HepG2 (cell line): ENCODE results near the gene ZNF554. TPM values are rescaled to one million over a fixed set of nuclear protein-coding genes. Genes with fewer than 3 reads are reported as not detected.

Experiments
- EP300 ChIP-seq, 3 experiments: sonication (generic) in 1 of 3; formaldehyde crosslinking in 1 of 3; IDR thresholded peaks; 2 replicates each; pipeline versions ENCODE4 v1.5.1 to v1.6.1; 2011 to 2020; ENCODE audit warnings: low read depth in 2 of 3, low read length in 2 of 3, borderline replicate concordance in 1 of 3, improper control_type of control experiment in 1 of 3, mild to moderate bottlenecking in 1 of 3, missing genetic modification reagents in 1 of 3, moderate library complexity in 1 of 3
- HCFC1 ChIP-seq: fragments of 150-350 bp; IDR thresholded peaks from 2 replicates; pipeline ENCODE4 v1.6.1; 2014; ENCODE audit warnings: low read depth, low read length
- KAT2B ChIP-seq: fragments of 150-350 bp; IDR thresholded peaks from 2 replicates; pipeline ENCODE4 v1.6.1; 2014; ENCODE audit warnings: low read depth, low read length, borderline replicate concordance
- KDM1A ChIP-seq: IDR thresholded peaks from 2 replicates; pipeline ENCODE4 v1.6.1; 2016; ENCODE audit warnings: missing compliant biosample characterization
- RBFOX2 ChIP-seq: fragments of 200-400 bp; formaldehyde crosslinking; IDR thresholded peaks from 2 replicates; pipeline ENCODE4 v1.6.1; 2017; ENCODE audit warnings: low read depth, mild to moderate bottlenecking, low read length
- SP4 ChIP-seq: sonication (generic); formaldehyde crosslinking; IDR thresholded peaks from 2 replicates; pipeline ENCODE4 v1.8.1; 2023; ENCODE audit warnings: mild to moderate bottlenecking, missing genetic modification reagents
- SRSF9 ChIP-seq: fragments of 200-400 bp; formaldehyde crosslinking; IDR thresholded peaks from 2 replicates; pipeline ENCODE4 v1.6.1; 2018; ENCODE audit warnings: borderline replicate concordance, mild to moderate bottlenecking, low read depth, low read length; ENCODE audit not compliant: insufficient read depth, poor library complexity, severe bottlenecking
- TBP ChIP-seq: sonication (generic); formaldehyde crosslinking; IDR thresholded peaks from 2 replicates; pipeline ENCODE4 v1.5.0; 2020; ENCODE audit warnings: missing genetic modification reagents
- THAP11 ChIP-seq: IDR thresholded peaks from 2 replicates; pipeline ENCODE4 v1.6.1; 2016; ENCODE audit warnings: missing biosample characterization, missing genetic modification reagents
- ZC3H4 ChIP-seq: sonication (generic); formaldehyde crosslinking; IDR thresholded peaks from 2 replicates; pipeline ENCODE4 v1.4.0; 2020; ENCODE audit warnings: missing genetic modification reagents, borderline replicate concordance
- ZFP1 ChIP-seq: IDR thresholded peaks from 2 replicates; pipeline ENCODE4 v1.6.1; 2016
- ZNF101 ChIP-seq: sonication (generic); formaldehyde crosslinking; IDR thresholded peaks from 2 replicates; pipeline ENCODE4 v1.4.0; 2020; ENCODE audit warnings: mild to moderate bottlenecking, low read depth, missing genetic modification reagents, borderline replicate concordance
- ZNF451 ChIP-seq: sonication (generic); formaldehyde crosslinking; IDR thresholded peaks from 2 replicates; pipeline ENCODE4 v1.5.0; 2020; ENCODE audit warnings: mild to moderate bottlenecking, missing genetic modification reagents
- ZNF619 ChIP-seq: sonication (generic); formaldehyde crosslinking; IDR thresholded peaks from 2 replicates; pipeline ENCODE4 v1.4.0; 2020; ENCODE audit warnings: mild to moderate bottlenecking, missing genetic modification reagents
- ZNF629 ChIP-seq: sonication (generic); formaldehyde crosslinking; conservative IDR thresholded peaks from 2 replicates; pipeline ENCODE4 v1.5.0; 2020; ENCODE audit warnings: missing genetic modification reagents
- ZSCAN29 ChIP-seq: sonication (generic); formaldehyde crosslinking; conservative IDR thresholded peaks from 2 replicates; pipeline ENCODE4 v1.4.0; 2020; ENCODE audit warnings: mild to moderate bottlenecking, missing genetic modification reagents
- polyA plus RNA-seq, 8 experiments: library from polyadenylated mRNA; depleted of rRNA in 3 of 8; stranded (reverse) in 7 of 8; unstranded in 1 of 8; fragments of >200 nt; fragmentation: Illumina TruSeq in 4 of 8; extraction: Trizol in 4 of 8; gene quantifications; 2 replicates each; pipeline versions ENCODE4 v1.2.1 to v1.2.3, GENCODE V29; 2011 to 2016; ENCODE audit warnings: low read depth in 4 of 8, missing spikeins in 1 of 8, mixed read lengths in 1 of 8; ENCODE audit not compliant: insufficient read depth in 1 of 8
- total RNA-seq, 5 experiments: library from RNA; depleted of rRNA; stranded (reverse); fragments of >200 nt; fragmentation: Illumina TruSeq; extraction: Trizol; gene quantifications; 2 replicates each; pipeline ENCODE4 v1.2.3, GENCODE V29; 2016; ENCODE audit warnings: low read depth in 1 of 5
- TF ChIP-seq, protein P1 (sequence below): sonication (generic); formaldehyde crosslinking; IDR thresholded peaks from 2 replicates; pipeline ENCODE4 v1.9.0; 2022; ENCODE audit warnings: missing genetic modification reagents, mild to moderate bottlenecking, borderline replicate concordance
- TF ChIP-seq, protein P2 (sequence below): IDR thresholded peaks from 2 replicates; pipeline ENCODE4 v1.6.1; 2016; ENCODE audit warnings: missing biosample characterization, missing genetic modification reagents, low read depth
- TF ChIP-seq, protein P3 (sequence below): sonication (generic); formaldehyde crosslinking; IDR thresholded peaks from 2 replicates; pipeline ENCODE4 v1.5.0; 2020; ENCODE audit warnings: mild to moderate bottlenecking, missing genetic modification reagents, borderline replicate concordance
- TF ChIP-seq, protein P4 (sequence below): sonication (generic); formaldehyde crosslinking; IDR thresholded peaks from 2 replicates; pipeline ENCODE4 v1.5.0; 2020; ENCODE audit warnings: mild to moderate bottlenecking, missing genetic modification reagents, moderate library complexity
- TF ChIP-seq, protein P5 (sequence below): sonication (generic); formaldehyde crosslinking; IDR thresholded peaks from 2 replicates; pipeline ENCODE4 v1.5.0; 2020; ENCODE audit warnings: missing genetic modification reagents

Gene ZNF554
- total and polyA plus RNA-seq, 2 of the 13 experiments (the other 11 are each of a cell fraction or from before 2014, with no cell fraction given), result 2.2 to 2.7 TPM

DNA sequence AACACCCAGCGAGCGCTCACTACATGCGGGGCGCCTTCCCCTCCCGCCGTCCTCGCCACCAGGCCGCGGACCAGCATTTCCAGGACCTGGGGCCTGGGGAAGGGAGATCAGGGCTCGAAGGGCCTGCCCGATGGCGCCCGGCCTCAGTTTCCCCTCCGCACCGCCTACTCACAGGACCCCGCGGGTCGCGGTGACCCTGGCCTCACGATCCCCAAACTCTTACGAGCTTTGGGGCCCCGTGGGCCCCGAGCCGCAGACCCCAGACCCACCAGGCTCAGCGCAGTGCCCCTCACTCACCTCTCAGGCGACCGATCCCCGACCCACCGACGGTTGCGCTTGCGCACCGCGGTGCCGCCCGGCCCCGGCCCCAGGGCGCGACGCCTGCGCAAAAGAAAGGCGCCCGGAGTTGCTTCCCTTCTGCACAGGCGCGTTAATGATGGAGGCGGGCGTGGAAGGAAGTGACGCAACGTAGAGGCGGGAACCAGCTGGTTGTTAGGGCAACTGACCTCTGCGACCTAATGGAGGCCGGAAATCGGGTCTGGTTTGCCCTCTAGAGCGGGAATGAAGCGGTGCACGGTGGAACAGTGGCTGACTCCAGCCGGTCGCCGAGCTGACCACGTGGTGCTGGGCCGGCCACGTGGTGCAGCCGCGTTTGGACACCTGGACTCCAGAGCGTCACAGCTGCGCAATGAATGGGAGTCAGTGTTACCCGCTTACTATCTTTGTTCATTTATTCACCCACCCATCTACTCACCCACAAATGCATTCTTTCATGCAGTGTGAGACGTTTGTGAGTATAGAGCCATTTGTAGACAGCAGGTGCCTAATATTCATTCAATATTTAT, 36.5 kb upstream of the ZNF554 start, which contains the start of gene SGTA (continued):
- TF ChIP-seq, protein P1, sequence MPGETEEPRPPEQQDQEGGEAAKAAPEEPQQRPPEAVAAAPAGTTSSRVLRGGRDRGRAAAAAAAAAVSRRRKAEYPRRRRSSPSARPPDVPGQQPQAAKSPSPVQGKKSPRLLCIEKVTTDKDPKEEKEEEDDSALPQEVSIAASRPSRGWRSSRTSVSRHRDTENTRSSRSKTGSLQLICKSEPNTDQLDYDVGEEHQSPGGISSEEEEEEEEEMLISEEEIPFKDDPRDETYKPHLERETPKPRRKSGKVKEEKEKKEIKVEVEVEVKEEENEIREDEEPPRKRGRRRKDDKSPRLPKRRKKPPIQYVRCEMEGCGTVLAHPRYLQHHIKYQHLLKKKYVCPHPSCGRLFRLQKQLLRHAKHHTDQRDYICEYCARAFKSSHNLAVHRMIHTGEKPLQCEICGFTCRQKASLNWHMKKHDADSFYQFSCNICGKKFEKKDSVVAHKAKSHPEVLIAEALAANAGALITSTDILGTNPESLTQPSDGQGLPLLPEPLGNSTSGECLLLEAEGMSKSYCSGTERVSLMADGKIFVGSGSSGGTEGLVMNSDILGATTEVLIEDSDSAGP (CRISPR knock-in tag), result peak; percentile 91
- TF ChIP-seq ZNF101 (CRISPR knock-in tag) (no peak), ZNF629 (CRISPR knock-in tag) (peak; percentile 64), ZNF619 (CRISPR knock-in tag) (peak; percentile 88; the same call in 1 of the 2 replicates), SP4 (CRISPR knock-in tag) (peak; percentile 79), KAT2B (no peak), ZSCAN29 (CRISPR knock-in tag) (no peak), ZNF451 (peak; percentile 90), TBP (CRISPR knock-in tag) (no peak), ZFP1 (no peak), SRSF9 (no peak), RBFOX2 (peak; percentile 87), THAP11 (CRISPR knock-in tag) (peak; percentile 95), HCFC1 (peak; percentile 71), KDM1A (no peak), ZC3H4 (no peak), EP300 (IDR thresholded peaks at IDR 0.05; ENCODE audit: low read depth in 2 of 2, low read length in 2 of 2) (0 out of 4 replicates have a peak, but pooled peaks of 1 of the 2 experiments have one; percentile 13), EP300 (CRISPR knock-in tag; IDR thresholded peaks at IDR 0.05; ENCODE audit: borderline replicate concordance) (peak; percentile 52; the same call in 1 of the 2 replicates)
- TF ChIP-seq, protein P2, sequence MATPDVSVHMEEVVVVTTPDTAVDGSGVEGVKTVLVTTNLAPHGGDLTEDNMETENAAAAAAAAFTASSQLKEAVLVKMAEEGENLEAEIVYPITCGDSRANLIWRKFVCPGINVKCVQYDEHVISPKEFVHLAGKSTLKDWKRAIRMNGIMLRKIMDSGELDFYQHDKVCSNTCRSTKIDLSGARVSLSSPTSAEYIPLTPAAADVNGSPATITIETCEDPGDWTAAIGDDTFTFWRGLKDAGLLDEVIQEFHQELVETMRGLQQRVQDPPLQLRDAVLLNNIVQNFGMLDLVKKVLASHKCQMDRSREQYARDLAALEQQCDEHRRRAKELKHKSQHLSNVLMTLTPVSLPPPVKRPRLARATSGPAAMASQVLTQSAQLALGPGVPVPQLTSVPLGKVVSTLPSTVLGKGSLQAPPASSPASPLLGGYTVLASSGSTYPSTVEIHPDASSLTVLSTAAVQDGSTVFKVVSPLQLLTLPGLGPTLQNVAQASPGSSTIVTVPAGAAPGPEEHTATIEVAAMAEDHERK, result no peak
- TF ChIP-seq, protein P3, sequence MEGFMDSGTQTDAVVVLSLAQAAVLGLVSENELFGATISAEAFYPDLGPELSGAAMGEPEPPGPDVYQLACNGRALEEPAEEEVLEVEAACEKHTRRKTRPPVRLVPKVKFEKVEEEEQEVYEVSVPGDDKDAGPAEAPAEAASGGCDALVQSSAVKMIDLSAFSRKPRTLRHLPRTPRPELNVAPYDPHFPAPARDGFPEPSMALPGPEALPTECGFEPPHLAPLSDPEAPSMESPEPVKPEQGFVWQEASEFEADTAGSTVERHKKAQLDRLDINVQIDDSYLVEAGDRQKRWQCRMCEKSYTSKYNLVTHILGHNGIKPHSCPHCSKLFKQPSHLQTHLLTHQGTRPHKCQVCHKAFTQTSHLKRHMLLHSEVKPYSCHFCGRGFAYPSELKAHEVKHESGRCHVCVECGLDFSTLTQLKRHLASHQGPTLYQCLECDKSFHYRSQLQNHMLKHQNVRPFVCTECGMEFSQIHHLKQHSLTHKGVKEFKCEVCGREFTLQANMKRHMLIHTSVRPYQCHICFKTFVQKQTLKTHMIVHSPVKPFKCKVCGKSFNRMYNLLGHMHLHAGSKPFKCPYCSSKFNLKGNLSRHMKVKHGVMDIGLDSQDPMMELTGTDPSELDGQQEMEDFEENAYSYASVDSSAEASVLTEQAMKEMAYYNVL (CRISPR knock-in tag), result peak; percentile 69; the same call in 1 of the 2 replicates
- TF ChIP-seq, protein P4, sequence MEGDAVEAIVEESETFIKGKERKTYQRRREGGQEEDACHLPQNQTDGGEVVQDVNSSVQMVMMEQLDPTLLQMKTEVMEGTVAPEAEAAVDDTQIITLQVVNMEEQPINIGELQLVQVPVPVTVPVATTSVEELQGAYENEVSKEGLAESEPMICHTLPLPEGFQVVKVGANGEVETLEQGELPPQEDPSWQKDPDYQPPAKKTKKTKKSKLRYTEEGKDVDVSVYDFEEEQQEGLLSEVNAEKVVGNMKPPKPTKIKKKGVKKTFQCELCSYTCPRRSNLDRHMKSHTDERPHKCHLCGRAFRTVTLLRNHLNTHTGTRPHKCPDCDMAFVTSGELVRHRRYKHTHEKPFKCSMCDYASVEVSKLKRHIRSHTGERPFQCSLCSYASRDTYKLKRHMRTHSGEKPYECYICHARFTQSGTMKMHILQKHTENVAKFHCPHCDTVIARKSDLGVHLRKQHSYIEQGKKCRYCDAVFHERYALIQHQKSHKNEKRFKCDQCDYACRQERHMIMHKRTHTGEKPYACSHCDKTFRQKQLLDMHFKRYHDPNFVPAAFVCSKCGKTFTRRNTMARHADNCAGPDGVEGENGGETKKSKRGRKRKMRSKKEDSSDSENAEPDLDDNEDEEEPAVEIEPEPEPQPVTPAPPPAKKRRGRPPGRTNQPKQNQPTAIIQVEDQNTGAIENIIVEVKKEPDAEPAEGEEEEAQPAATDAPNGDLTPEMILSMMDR (CRISPR knock-in tag), result peak; percentile 77
- TF ChIP-seq, protein P5, sequence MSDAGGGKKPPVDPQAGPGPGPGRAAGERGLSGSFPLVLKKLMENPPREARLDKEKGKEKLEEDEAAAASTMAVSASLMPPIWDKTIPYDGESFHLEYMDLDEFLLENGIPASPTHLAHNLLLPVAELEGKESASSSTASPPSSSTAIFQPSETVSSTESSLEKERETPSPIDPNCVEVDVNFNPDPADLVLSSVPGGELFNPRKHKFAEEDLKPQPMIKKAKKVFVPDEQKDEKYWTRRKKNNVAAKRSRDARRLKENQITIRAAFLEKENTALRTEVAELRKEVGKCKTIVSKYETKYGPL (CRISPR knock-in tag), result peak; percentile 92
